ENCODE results near the gene POP4. TPM values are rescaled to one million over a fixed set of nuclear protein-coding genes. Genes with fewer than 3 reads are reported as not detected.
A peak's percentile ranks its signal among the peaks of the same experiment; 100 is the strongest.

POP4 gene
- total and polyA plus RNA-seq, 9 of the 15 experiments (the other 6 are each of a cell fraction or from before 2014, with no cell fraction given): 42.1 to 128 (median 99.0) TPM

DNA sequence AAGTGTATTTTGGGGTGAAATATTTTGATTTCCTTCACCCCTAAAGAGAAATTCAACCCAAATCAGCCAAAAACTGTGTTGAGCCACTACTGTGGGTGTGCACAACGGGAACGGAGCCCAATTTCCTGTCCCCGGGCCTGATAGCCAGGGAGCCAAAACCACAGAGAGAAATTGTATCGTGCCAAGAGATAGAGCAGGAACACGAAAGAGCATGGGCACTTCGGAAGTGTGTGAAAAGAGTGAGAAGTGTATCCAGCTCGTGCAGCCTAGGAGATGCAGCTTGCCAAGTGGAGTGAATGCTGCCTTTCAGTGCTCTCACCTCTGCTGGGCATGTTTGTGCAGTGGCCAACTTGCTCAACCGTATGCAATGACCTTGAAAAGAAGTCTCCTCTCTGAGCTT lies 39.8 kb downstream of the POP4 start (continued):
- TF ChIP-seq, protein P1, sequence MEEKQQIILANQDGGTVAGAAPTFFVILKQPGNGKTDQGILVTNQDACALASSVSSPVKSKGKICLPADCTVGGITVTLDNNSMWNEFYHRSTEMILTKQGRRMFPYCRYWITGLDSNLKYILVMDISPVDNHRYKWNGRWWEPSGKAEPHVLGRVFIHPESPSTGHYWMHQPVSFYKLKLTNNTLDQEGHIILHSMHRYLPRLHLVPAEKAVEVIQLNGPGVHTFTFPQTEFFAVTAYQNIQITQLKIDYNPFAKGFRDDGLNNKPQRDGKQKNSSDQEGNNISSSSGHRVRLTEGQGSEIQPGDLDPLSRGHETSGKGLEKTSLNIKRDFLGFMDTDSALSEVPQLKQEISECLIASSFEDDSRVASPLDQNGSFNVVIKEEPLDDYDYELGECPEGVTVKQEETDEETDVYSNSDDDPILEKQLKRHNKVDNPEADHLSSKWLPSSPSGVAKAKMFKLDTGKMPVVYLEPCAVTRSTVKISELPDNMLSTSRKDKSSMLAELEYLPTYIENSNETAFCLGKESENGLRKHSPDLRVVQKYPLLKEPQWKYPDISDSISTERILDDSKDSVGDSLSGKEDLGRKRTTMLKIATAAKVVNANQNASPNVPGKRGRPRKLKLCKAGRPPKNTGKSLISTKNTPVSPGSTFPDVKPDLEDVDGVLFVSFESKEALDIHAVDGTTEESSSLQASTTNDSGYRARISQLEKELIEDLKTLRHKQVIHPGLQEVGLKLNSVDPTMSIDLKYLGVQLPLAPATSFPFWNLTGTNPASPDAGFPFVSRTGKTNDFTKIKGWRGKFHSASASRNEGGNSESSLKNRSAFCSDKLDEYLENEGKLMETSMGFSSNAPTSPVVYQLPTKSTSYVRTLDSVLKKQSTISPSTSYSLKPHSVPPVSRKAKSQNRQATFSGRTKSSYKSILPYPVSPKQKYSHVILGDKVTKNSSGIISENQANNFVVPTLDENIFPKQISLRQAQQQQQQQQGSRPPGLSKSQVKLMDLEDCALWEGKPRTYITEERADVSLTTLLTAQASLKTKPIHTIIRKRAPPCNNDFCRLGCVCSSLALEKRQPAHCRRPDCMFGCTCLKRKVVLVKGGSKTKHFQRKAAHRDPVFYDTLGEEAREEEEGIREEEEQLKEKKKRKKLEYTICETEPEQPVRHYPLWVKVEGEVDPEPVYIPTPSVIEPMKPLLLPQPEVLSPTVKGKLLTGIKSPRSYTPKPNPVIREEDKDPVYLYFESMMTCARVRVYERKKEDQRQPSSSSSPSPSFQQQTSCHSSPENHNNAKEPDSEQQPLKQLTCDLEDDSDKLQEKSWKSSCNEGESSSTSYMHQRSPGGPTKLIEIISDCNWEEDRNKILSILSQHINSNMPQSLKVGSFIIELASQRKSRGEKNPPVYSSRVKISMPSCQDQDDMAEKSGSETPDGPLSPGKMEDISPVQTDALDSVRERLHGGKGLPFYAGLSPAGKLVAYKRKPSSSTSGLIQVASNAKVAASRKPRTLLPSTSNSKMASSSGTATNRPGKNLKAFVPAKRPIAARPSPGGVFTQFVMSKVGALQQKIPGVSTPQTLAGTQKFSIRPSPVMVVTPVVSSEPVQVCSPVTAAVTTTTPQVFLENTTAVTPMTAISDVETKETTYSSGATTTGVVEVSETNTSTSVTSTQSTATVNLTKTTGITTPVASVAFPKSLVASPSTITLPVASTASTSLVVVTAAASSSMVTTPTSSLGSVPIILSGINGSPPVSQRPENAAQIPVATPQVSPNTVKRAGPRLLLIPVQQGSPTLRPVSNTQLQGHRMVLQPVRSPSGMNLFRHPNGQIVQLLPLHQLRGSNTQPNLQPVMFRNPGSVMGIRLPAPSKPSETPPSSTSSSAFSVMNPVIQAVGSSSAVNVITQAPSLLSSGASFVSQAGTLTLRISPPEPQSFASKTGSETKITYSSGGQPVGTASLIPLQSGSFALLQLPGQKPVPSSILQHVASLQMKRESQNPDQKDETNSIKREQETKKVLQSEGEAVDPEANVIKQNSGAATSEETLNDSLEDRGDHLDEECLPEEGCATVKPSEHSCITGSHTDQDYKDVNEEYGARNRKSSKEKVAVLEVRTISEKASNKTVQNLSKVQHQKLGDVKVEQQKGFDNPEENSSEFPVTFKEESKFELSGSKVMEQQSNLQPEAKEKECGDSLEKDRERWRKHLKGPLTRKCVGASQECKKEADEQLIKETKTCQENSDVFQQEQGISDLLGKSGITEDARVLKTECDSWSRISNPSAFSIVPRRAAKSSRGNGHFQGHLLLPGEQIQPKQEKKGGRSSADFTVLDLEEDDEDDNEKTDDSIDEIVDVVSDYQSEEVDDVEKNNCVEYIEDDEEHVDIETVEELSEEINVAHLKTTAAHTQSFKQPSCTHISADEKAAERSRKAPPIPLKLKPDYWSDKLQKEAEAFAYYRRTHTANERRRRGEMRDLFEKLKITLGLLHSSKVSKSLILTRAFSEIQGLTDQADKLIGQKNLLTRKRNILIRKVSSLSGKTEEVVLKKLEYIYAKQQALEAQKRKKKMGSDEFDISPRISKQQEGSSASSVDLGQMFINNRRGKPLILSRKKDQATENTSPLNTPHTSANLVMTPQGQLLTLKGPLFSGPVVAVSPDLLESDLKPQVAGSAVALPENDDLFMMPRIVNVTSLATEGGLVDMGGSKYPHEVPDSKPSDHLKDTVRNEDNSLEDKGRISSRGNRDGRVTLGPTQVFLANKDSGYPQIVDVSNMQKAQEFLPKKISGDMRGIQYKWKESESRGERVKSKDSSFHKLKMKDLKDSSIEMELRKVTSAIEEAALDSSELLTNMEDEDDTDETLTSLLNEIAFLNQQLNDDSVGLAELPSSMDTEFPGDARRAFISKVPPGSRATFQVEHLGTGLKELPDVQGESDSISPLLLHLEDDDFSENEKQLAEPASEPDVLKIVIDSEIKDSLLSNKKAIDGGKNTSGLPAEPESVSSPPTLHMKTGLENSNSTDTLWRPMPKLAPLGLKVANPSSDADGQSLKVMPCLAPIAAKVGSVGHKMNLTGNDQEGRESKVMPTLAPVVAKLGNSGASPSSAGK (IDR thresholded peaks at IDR 0.05): peak; percentile 36; the same call in 1 of the 2 replicates

All from K562 (cell line).